Osteocyte (in vitro differentiated cells): ENCODE measurements around the gene SPOPL. TPM values are rescaled to one million over a fixed set of nuclear protein-coding genes. Genes with fewer than 3 reads are reported as not detected.
"Not testable (repeated sequence)": the region's sequence is repeated elsewhere in the genome, so short reads cannot be mapped to it uniquely, and the experiment has no call there.

ENCODE experiments used
- DNase-seq: peaks from one replicate; pipeline ENCODE4 v3.0.0; 2021; ENCODE audit warnings: mixed read lengths; ENCODE audit not compliant: unreplicated experiment; ENCODE audit errors: extremely low spot score
- H3K27ac Mint-ChIP-seq: one replicate; pipeline ENCODE4 v1.8.0; 2021; ENCODE audit warnings: mild to moderate bottlenecking, mixed read lengths; ENCODE audit not compliant: unreplicated experiment
- H3K27me3 Mint-ChIP-seq: one replicate; pipeline ENCODE4 v1.8.0; 2021; ENCODE audit warnings: mixed read lengths; ENCODE audit not compliant: unreplicated experiment
- H3K36me3 Mint-ChIP-seq: one replicate; pipeline ENCODE4 v1.8.0; 2021; ENCODE audit warnings: mixed read lengths; ENCODE audit not compliant: unreplicated experiment
- H3K4me1 Mint-ChIP-seq: one replicate; pipeline ENCODE4 v1.8.0; 2021; ENCODE audit warnings: mixed read lengths; ENCODE audit not compliant: unreplicated experiment
- H3K4me3 Mint-ChIP-seq: one replicate; pipeline ENCODE4 v1.8.0; 2021; ENCODE audit warnings: mild to moderate bottlenecking, moderate library complexity, mixed read lengths; ENCODE audit not compliant: unreplicated experiment
- H3K9me3 Mint-ChIP-seq: one replicate; pipeline ENCODE4 v1.8.0; 2021; ENCODE audit warnings: mixed read lengths; ENCODE audit not compliant: unreplicated experiment
- CTCF ChIP-seq: fragments of 200-600 bp; sonication (generic); IDR thresholded peaks from 2 replicates; pipeline ENCODE4 v1.5.0; 2021; ENCODE audit warnings: antibody characterized with exemption, mild to moderate bottlenecking, moderate library complexity
- total RNA-seq: library from RNA; stranded (reverse); gene quantifications from 2 replicates; pipeline ENCODE4 v1.2.1, GENCODE V29; 2021

The SPOPL gene
- total RNA-seq, 1 donor from 2014 or later = 13.3 TPM

GRCh38 chr2:138522556-138522955 is 21.0 kb downstream of the SPOPL start:
- Mint-ChIP-seq H3K27me3 (no peaks in the 10 kb centered on the region), H3K4me3 (no peak overlapping the region), H3K4me1 (peaks cover 1% of the 10 kb centered on the region), H3K36me3 (peaks cover 12% of the 10 kb centered on the region), H3K9me3 (peaks cover 6% of the 10 kb centered on the region), H3K27ac (no peak overlapping the region)
- no peak for TF ChIP-seq CTCF
- DNase-seq = no peak

GRCh38 chr2:138523018-138523672 is 21.6 kb downstream of the SPOPL start:
- H3K4me1 Mint-ChIP-seq, H3K27me3 Mint-ChIP-seq, H3K27ac Mint-ChIP-seq, H3K4me3 Mint-ChIP-seq, DNase-seq, H3K9me3 Mint-ChIP-seq: not testable (repeated sequence)
- peaks cover 12% of the 10 kb centered on the region for H3K36me3 Mint-ChIP-seq

- H3K27me3 Mint-ChIP-seq, H3K27ac Mint-ChIP-seq, H3K4me1 Mint-ChIP-seq, H3K9me3 Mint-ChIP-seq, DNase-seq, H3K4me3 Mint-ChIP-seq: not testable (repeated sequence)
- peaks cover 12% of the 10 kb centered on the region for H3K36me3 Mint-ChIP-seq
Observed at GRCh38 chr2:138523673-138524042, 22.1 kb downstream of the SPOPL start.

- H3K9me3 Mint-ChIP-seq, H3K27ac Mint-ChIP-seq, H3K27me3 Mint-ChIP-seq, H3K4me1 Mint-ChIP-seq, DNase-seq, H3K4me3 Mint-ChIP-seq: not testable (repeated sequence)
- peaks cover 12% of the 10 kb centered on the region for H3K36me3 Mint-ChIP-seq
Observed at GRCh38 chr2:138524353-138524752, 22.8 kb downstream of the SPOPL start.

GRCh38 chr2:138531913-138532312 is 30.3 kb downstream of the SPOPL start:
- Mint-ChIP-seq H3K36me3 (peaks cover 5% of the 10 kb centered on the region), H3K9me3 (peaks cover 1% of the 10 kb centered on the region), H3K4me3 (no peak overlapping the region), H3K27ac (no peak overlapping the region), H3K4me1 (no peaks in the 10 kb centered on the region), H3K27me3 (no peaks in the 10 kb centered on the region)
- no peak for DNase-seq
- no peak for TF ChIP-seq CTCF

GRCh38 chr2:138534791-138535190 is 33.2 kb downstream of the SPOPL start:
- Mint-ChIP-seq H3K27me3 (no peaks in the 10 kb centered on the region), H3K4me3 (no peak overlapping the region), H3K27ac (no peak overlapping the region), H3K36me3 (peaks cover 21% of the 10 kb centered on the region), H3K9me3 (peaks cover 13% of the 10 kb centered on the region), H3K4me1 (no peaks in the 10 kb centered on the region)
- TF ChIP-seq CTCF = no peak
- DNase-seq = no peak
